Measurements from ENCODE around the gene PRKG1. TPM values are rescaled to one million over a fixed set of nuclear protein-coding genes. Genes with fewer than 3 reads are reported as not detected.
A peak's percentile ranks its signal among the peaks of the same experiment; 100 is the strongest.

Gene PRKG1
- 1 to 10 TPM; 1.3 to 2.7 TPM for total RNA-seq
- polyA plus RNA-seq (2013, experiment 1 of 2): 8.8 TPM
- polyA plus RNA-seq (2013, experiment 2 of 2): 9.3 TPM
- long read RNA-seq, experiment 1, partial matches to known transcripts: 0 of 1 reads
- long read RNA-seq, experiment 1, other reads (novel, unspliced or antisense): 1 of 1 reads
- long read RNA-seq, experiment 2, partial matches to known transcripts: 1 of 1 reads
- long read RNA-seq, experiment 2, other reads (novel, unspliced or antisense): 0 of 1 reads
- long read RNA-seq, experiment 3, partial matches to known transcripts: 0 of 2 reads
- long read RNA-seq, experiment 3, other reads (novel, unspliced or antisense): 2 of 2 reads
- long read RNA-seq, experiment 4: 0 reads

DNA sequence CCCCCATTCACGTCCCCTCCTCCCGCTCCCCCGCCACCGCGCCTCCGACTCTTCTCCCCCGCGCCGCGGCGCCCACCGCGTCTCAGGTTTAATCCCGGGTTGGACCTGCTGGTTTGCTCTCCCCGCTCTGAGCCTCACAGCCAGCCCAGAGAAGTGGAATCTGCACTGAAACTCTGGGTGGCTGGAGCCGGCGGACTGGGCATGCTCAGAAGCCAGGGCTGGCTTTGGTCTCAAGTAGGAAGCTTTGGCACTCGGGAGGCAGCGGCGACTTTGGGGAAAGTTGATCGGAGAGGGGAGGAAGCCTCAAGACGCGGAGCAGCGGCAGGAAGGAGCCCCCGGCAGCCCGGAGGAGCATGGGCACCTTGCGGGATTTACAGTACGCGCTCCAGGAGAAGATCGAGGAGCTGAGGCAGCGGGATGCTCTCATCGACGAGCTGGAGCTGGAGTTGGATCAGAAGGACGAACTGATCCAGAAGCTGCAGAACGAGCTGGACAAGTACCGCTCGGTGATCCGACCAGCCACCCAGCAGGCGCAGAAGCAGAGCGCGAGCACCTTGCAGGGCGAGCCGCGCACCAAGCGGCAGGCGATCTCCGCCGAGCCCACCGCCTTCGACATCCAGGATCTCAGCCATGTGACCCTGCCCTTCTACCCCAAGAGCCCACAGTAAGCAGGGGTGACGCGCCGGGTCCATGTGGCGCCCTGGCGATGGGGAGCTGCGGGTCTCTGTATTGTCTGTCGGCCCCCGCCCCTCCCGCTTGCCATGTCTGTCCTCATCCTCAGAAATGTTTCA is at the start of gene PRKG1:
Gene PRKG1, plus strand, starts transcription at position 250 of the 791 bp plus-strand sequence.
- peak; percentile 94 for DNase-seq
- Mint-ChIP-seq H3K27me3 (ENCODE audit: insufficient read depth) (peaks cover 48% of the 10 kb centered on the region), H3K4me1 (peaks cover 11% of the 10 kb centered on the region), H3K4me3 (peak within 1 kb of the TSS; percentile 81), H3K9me3 (no peaks in the 10 kb centered on the region), H3K27ac (peak within 1 kb of the TSS; percentile 76), H3K36me3 (ENCODE audit: low read depth) (no peaks in the 10 kb centered on the region)
- no peaks in the 10 kb centered on the region for H3K9me3 ChIP-seq (ENCODE audit: control insufficient read depth, low read length)
- peak within 1 kb of the TSS; percentile 88 for H3K4me3 ChIP-seq (ENCODE audit: low read length)
- no peaks in the 10 kb centered on the region for H3K4me1 ChIP-seq (ENCODE audit: control insufficient read depth, insufficient read depth, low read length)
- H3K27me3 ChIP-seq (ENCODE audit: control insufficient read depth, insufficient read depth, low read length, poor library complexity, severe bottlenecking): peaks cover 52% of the 10 kb centered on the region
- peak within 1 kb of the TSS; percentile 28 for H3K9ac ChIP-seq (ENCODE audit: extremely low read depth, low read length, poor library complexity, severe bottlenecking)
- H3K36me3 ChIP-seq (ENCODE audit: control insufficient read depth, insufficient read depth, low read length): no peaks in the 10 kb centered on the region
- 0% methylated on average over 16 to 59 of the region's 59 CpGs for WGBS, 2 experiments (ENCODE audit: insufficient coverage in 1 of 2, insufficient read length in 1 of 2)
- TF ChIP-seq, protein P1, sequence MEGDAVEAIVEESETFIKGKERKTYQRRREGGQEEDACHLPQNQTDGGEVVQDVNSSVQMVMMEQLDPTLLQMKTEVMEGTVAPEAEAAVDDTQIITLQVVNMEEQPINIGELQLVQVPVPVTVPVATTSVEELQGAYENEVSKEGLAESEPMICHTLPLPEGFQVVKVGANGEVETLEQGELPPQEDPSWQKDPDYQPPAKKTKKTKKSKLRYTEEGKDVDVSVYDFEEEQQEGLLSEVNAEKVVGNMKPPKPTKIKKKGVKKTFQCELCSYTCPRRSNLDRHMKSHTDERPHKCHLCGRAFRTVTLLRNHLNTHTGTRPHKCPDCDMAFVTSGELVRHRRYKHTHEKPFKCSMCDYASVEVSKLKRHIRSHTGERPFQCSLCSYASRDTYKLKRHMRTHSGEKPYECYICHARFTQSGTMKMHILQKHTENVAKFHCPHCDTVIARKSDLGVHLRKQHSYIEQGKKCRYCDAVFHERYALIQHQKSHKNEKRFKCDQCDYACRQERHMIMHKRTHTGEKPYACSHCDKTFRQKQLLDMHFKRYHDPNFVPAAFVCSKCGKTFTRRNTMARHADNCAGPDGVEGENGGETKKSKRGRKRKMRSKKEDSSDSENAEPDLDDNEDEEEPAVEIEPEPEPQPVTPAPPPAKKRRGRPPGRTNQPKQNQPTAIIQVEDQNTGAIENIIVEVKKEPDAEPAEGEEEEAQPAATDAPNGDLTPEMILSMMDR (conservative IDR thresholded peaks at IDR 0.05): no peak
- peak within 1 kb of the TSS; percentile 47 for H3K27ac ChIP-seq (ENCODE audit: low read depth, low read length)

DNA sequence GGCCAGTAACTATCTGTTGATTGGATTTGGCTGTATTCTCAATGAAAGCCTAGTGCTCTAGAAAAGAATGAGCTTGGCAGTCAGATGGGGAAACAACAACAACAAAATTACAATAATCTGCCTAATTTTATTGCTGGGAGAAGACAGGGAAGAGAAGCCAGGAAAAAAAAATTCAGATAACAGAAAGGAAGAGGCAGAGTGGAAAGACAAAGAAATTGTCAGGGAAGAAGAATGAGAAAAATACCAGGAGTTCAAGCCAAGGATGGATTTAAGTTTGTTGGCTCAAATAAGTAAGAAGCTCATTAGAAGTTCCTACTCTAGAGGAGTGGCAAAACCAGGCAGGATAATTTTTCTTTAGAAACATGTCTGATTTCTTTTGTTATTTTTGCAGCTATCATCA is 45.9 kb upstream of the PRKG1 start:
- Histone ChIP-seq H3K9me3 (ENCODE audit: control insufficient read depth, low read length) (no peaks in the 10 kb centered on the region), H3K27ac (ENCODE audit: low read depth, low read length) (no peak overlapping the region), H3K4me3 (ENCODE audit: low read length) (no peak overlapping the region), H3K27me3 (ENCODE audit: control insufficient read depth, insufficient read depth, low read length, poor library complexity, severe bottlenecking) (no peaks in the 10 kb centered on the region), H3K36me3 (ENCODE audit: control insufficient read depth, insufficient read depth, low read length) (no peaks in the 10 kb centered on the region), H3K4me1 (ENCODE audit: control insufficient read depth, insufficient read depth, low read length) (no peaks in the 10 kb centered on the region), H3K9ac (ENCODE audit: extremely low read depth, low read length, poor library complexity, severe bottlenecking) (no peak overlapping the region)
- no peaks in the 10 kb centered on the region for H3K9me3 Mint-ChIP-seq
- TF ChIP-seq, protein P1 (conservative IDR thresholded peaks at IDR 0.05): no peak
- H3K36me3 Mint-ChIP-seq (ENCODE audit: low read depth): no peaks in the 10 kb centered on the region
- no peak for DNase-seq
- H3K27ac Mint-ChIP-seq: no peak overlapping the region
- peaks cover 1% of the 10 kb centered on the region for H3K4me1 Mint-ChIP-seq
- no peak overlapping the region for H3K4me3 Mint-ChIP-seq
- H3K27me3 Mint-ChIP-seq (ENCODE audit: insufficient read depth): no peaks in the 10 kb centered on the region

DNA sequence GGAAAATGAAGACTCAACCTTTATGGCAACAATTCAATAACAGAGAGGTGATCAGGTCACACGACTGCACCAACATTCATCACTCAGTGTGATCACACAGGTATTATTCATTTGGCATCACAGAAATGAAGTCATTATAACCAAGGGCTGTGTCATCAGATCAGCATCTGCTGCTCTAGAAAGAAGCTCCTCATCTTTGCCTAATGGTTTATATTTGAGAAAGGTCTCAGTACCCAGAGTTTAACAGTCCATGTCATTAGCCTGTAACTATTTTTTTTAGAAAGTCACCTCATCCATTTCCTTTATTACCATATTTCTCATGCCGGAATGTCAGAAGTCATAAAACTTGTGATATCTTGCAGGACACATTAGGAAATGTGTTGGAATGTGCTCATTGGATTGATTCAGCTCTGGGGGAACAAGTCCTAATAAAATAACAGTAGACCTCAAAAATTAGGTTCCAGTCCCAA is 45.1 kb upstream of the PRKG1 start:
- Mint-ChIP-seq H3K36me3 (ENCODE audit: low read depth) (no peaks in the 10 kb centered on the region), H3K27me3 (ENCODE audit: insufficient read depth) (no peaks in the 10 kb centered on the region), H3K4me1 (peaks cover 9% of the 10 kb centered on the region), H3K9me3 (no peaks in the 10 kb centered on the region), H3K27ac (no peak overlapping the region), H3K4me3 (no peak overlapping the region)
- Histone ChIP-seq H3K27me3 (ENCODE audit: control insufficient read depth, insufficient read depth, low read length, poor library complexity, severe bottlenecking) (no peaks in the 10 kb centered on the region), H3K4me3 (ENCODE audit: low read length) (no peak overlapping the region), H3K9me3 (ENCODE audit: control insufficient read depth, low read length) (no peaks in the 10 kb centered on the region), H3K9ac (ENCODE audit: extremely low read depth, low read length, poor library complexity, severe bottlenecking) (no peak overlapping the region), H3K27ac (ENCODE audit: low read depth, low read length) (no peak overlapping the region), H3K36me3 (ENCODE audit: control insufficient read depth, insufficient read depth, low read length) (no peaks in the 10 kb centered on the region), H3K4me1 (ENCODE audit: control insufficient read depth, insufficient read depth, low read length) (peaks cover 5% of the 10 kb centered on the region)
- TF ChIP-seq, protein P1 (conservative IDR thresholded peaks at IDR 0.05): no peak
- DNase-seq: no peak
- WGBS, 2 experiments (ENCODE audit: insufficient coverage in 1 of 2, insufficient read length in 1 of 2): 83 to 95% methylated on average over 1 to 2 of the region's 2 CpGs
